Sigmoid colon (tissue), 7 donors: ENCODE data around the gene MTA1. TPM values are rescaled to one million over a fixed set of nuclear protein-coding genes. Genes with fewer than 3 reads are reported as not detected.

ENCODE experiments used
- DNase-seq: peaks from one replicate; pipeline ENCODE4 v3.0.0-alpha.2; 2019
- H3K27ac ChIP-seq, 4 donors: fragments of 200-600 bp; sonication (generic); one replicate each; pipeline ENCODE4 v1.5.1; 2016 to 2019; ENCODE audit warnings: mild to moderate bottlenecking in 1 of 4
- H3K27me3 ChIP-seq, 3 donors: fragments of 200-600 bp; sonication (generic); one replicate each; pipeline ENCODE4 v1.5.1; 2019; ENCODE audit warnings: mild to moderate bottlenecking in 1 of 3
- H3K36me3 ChIP-seq, 4 donors: fragments of 200-600 bp; sonication (generic); one replicate each; pipeline ENCODE4 v1.5.1; 2016 to 2019
- H3K4me1 ChIP-seq, 4 donors: fragments of 200-600 bp; sonication (generic); one replicate each; pipeline ENCODE4 v1.5.1; 2017 to 2019
- H3K4me3 ChIP-seq, 4 donors: fragments of 200-600 bp; sonication (generic); one replicate each; pipeline ENCODE4 v1.5.1; 2017 to 2019; ENCODE audit warnings: mild to moderate bottlenecking in 2 of 4, moderate library complexity in 1 of 4
- H3K9me3 ChIP-seq, 4 donors: fragments of 200-600 bp in 3 of 4; sonication (generic) in 3 of 4; one replicate each; pipeline versions ENCODE4 v1.5.1 to v1.6.1; 2013 to 2019
- EP300 ChIP-seq, 4 donors: sonication (generic); formaldehyde crosslinking; IDR thresholded peaks; one replicate each; pipeline ENCODE4 v1.6.1; 2017; ENCODE audit warnings: antibody characterized with exemption in 4 of 4
- POLR2A ChIP-seq, 2 donors: fragments of 450-650 bp; IDR thresholded peaks; one replicate each; pipeline ENCODE4 v1.6.1; 2016; ENCODE audit warnings: antibody characterized with exemption in 2 of 2, mild to moderate bottlenecking in 2 of 2, moderate library complexity in 2 of 2
- POLR2AphosphoS5 ChIP-seq, 4 donors: sonication (generic); formaldehyde crosslinking; IDR thresholded peaks; one replicate each; pipeline ENCODE4 v1.6.1; 2017; ENCODE audit warnings: antibody characterized with exemption in 4 of 4
- WGBS, 2 donors: extraction: QIAGEN DNeasy Blood & Tissue Kit; methylation state at CpG; one replicate each; pipeline ENCODE4 v1.1.7; 2013; 5-methylcytosine and 5-hydroxymethylcytosine counted together
- intact Hi-C: fragments of 100-400 bp; cut with DNase I; formaldehyde crosslinking; loops from one replicate; pipeline ENCODE4 v1.15.1; 2023
- polyA plus RNA-seq, 3 donors: library from polyadenylated mRNA; stranded (reverse); fragments of 200-250 nt; gene quantifications; one replicate each; pipeline ENCODE4 v1.2.3, GENCODE V29; 2013
- total RNA-seq, 4 donors: library from RNA; depleted of rRNA; stranded (reverse); fragments of >200 nt; gene quantifications; one replicate each; pipeline ENCODE4 v1.1.0, GENCODE V29; 2016
- TF ChIP-seq, protein P1 (sequence below), 4 experiments: fragments of 450-650 bp in 3 of 4; fragments of 200-600 bp in 1 of 4; IDR thresholded peaks; one replicate each; pipeline ENCODE4 v1.5.1; 2016 to 2019; ENCODE audit warnings: antibody characterized with exemption in 4 of 4, mild to moderate bottlenecking in 3 of 4, moderate library complexity in 2 of 4
- donor health status: healthy with polysubstance abuse.
- donor health status: Bipolar disorder and iron deficiency.
- donor health status: healthy.

MTA1 gene
- total and polyA plus RNA-seq, 7 donors = 14.3 to 92.8 (median 44.7) TPM

DNA sequence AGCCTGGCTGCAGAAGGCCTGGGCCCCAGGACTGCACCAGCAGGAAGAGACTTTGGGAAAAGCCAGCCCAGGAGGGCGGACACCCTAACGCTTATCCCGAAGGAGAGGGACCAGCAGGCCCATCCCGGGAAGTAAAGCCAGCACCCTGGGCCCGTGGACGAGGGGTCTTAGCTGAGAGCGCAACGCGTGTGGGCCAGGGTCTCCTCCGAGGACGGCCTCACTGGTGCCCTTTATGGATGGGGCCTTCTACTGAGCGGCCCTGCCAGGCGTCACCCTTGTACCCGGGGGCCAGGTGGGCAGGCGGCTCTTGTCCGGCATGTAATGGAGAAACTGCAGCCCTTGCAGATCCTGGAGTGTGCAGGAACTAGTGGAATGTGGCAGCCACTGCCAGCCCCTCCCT is 85.5 kb downstream of the MTA1 start:
- H3K27ac ChIP-seq = no peak overlapping the region
- no peaks in the 10 kb centered on the region for H3K9me3 ChIP-seq
- TF ChIP-seq POLR2AphosphoS5 (IDR thresholded peaks at IDR 0.05) = no peak
- no peak for TF ChIP-seq EP300 (IDR thresholded peaks at IDR 0.05)
- TF ChIP-seq POLR2A (IDR thresholded peaks at IDR 0.05) = no peak
- TF ChIP-seq, protein P1, sequence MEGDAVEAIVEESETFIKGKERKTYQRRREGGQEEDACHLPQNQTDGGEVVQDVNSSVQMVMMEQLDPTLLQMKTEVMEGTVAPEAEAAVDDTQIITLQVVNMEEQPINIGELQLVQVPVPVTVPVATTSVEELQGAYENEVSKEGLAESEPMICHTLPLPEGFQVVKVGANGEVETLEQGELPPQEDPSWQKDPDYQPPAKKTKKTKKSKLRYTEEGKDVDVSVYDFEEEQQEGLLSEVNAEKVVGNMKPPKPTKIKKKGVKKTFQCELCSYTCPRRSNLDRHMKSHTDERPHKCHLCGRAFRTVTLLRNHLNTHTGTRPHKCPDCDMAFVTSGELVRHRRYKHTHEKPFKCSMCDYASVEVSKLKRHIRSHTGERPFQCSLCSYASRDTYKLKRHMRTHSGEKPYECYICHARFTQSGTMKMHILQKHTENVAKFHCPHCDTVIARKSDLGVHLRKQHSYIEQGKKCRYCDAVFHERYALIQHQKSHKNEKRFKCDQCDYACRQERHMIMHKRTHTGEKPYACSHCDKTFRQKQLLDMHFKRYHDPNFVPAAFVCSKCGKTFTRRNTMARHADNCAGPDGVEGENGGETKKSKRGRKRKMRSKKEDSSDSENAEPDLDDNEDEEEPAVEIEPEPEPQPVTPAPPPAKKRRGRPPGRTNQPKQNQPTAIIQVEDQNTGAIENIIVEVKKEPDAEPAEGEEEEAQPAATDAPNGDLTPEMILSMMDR (IDR thresholded peaks at IDR 0.05) = no peak
- intact Hi-C loops = no loop called here
- peaks cover 0 to 15% (median 0%) of the 10 kb centered on the region in 3 donors for H3K27me3 ChIP-seq
- H3K4me3 ChIP-seq = no peak overlapping the region
- H3K4me1 ChIP-seq = no peaks in the 10 kb centered on the region
- WGBS, 2 donors = 92 to 93% methylated on average over 16 of the region's 16 CpGs
- H3K36me3 ChIP-seq = no peaks in the 10 kb centered on the region
- peak; percentile 42 for DNase-seq

GRCh38 chr14:105507247-105507646 is 87.6 kb downstream of the MTA1 start:
- DNase-seq = peak; percentile 46
- Histone ChIP-seq H3K4me1 (no peaks in the 10 kb centered on the region), H3K27ac (no peak overlapping the region), H3K27me3 (peaks cover 0 to 25% (median 4%) of the 10 kb centered on the region in 3 donors), H3K9me3 (no peaks in the 10 kb centered on the region), H3K4me3 (no peak overlapping the region), H3K36me3 (no peaks in the 10 kb centered on the region)
- TF ChIP-seq POLR2A (IDR thresholded peaks at IDR 0.05) (no peak), POLR2AphosphoS5 (IDR thresholded peaks at IDR 0.05) (no peak), EP300 (IDR thresholded peaks at IDR 0.05) (no peak)
- TF ChIP-seq, protein P1 (IDR thresholded peaks at IDR 0.05) = no peak
- intact Hi-C loops = no loop called here
- 71 to 78% methylated on average over 17 of the region's 17 CpGs for WGBS, 2 donors

GRCh38 chr14:105508069-105508468 is 88.4 kb downstream of the MTA1 start:
- Histone ChIP-seq H3K4me3 (no peak overlapping the region), H3K27me3 (peaks cover 0 to 33% (median 10%) of the 10 kb centered on the region in 3 donors), H3K4me1 (no peaks in the 10 kb centered on the region), H3K36me3 (no peaks in the 10 kb centered on the region), H3K9me3 (no peaks in the 10 kb centered on the region), H3K27ac (no peak overlapping the region)
- WGBS, 2 donors = 81 to 86% methylated on average over 16 of the region's 16 CpGs
- intact Hi-C loops = no loop called here
- TF ChIP-seq EP300 (IDR thresholded peaks at IDR 0.05) = no peak
- TF ChIP-seq, protein P1 (IDR thresholded peaks at IDR 0.05) = no peak
- no peak for TF ChIP-seq POLR2A (IDR thresholded peaks at IDR 0.05)
- no peak for TF ChIP-seq POLR2AphosphoS5 (IDR thresholded peaks at IDR 0.05)
- DNase-seq = peak; percentile 48

DNA sequence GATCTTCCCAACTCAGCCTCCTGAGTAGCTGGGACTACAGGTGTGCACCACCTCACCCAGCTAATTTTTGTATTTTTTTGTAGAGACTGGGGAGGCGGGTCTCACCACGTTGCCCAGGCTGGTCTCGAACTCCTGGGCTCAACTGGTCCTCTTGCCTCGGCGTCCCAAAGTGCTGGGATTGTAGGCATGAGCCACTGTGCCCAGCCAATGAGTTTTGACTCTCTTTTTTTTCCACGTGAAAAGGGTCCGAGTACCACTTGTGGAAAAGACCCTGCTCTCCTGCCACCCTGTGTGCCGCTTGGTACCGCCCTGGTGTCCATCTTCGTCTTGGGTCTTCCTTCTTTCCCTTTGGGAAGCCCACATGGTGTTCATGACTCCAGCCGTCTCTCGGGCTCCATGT is 89.0 kb downstream of the MTA1 start:
- peaks cover 0 to 37% (median 10%) of the 10 kb centered on the region in 3 donors for H3K27me3 ChIP-seq
- no peaks in the 10 kb centered on the region for H3K36me3 ChIP-seq
- H3K9me3 ChIP-seq = no peaks in the 10 kb centered on the region
- intact Hi-C loops = no loop called here
- H3K27ac ChIP-seq = no peak overlapping the region
- peak; percentile 37 for DNase-seq
- no peak overlapping the region for H3K4me3 ChIP-seq
- no peak for TF ChIP-seq EP300 (IDR thresholded peaks at IDR 0.05)
- TF ChIP-seq, protein P1 (IDR thresholded peaks at IDR 0.05) = no peak
- no peak for TF ChIP-seq POLR2AphosphoS5 (IDR thresholded peaks at IDR 0.05)
- no peak for TF ChIP-seq POLR2A (IDR thresholded peaks at IDR 0.05)
- WGBS, 2 donors = 90 to 92% methylated on average over 12 of the region's 12 CpGs
- H3K4me1 ChIP-seq = no peaks in the 10 kb centered on the region

GRCh38 chr14:105517096-105517495 is 97.5 kb downstream of the MTA1 start:
- no peak for DNase-seq
- intact Hi-C loops = no loop called here
- Histone ChIP-seq H3K36me3 (no peaks in the 10 kb centered on the region), H3K4me3 (no peak overlapping the region), H3K4me1 (no peaks in the 10 kb centered on the region), H3K9me3 (no peaks in the 10 kb centered on the region), H3K27ac (no peak overlapping the region), H3K27me3 (peaks cover 0 to 13% (median 6%) of the 10 kb centered on the region in 3 donors)
- TF ChIP-seq POLR2A (IDR thresholded peaks at IDR 0.05) (no peak), EP300 (IDR thresholded peaks at IDR 0.05) (no peak), POLR2AphosphoS5 (IDR thresholded peaks at IDR 0.05) (no peak)
- TF ChIP-seq, protein P1 (IDR thresholded peaks at IDR 0.05) = no peak
- 57 to 60% methylated on average over 5 of the region's 5 CpGs for WGBS, 2 donors
